PC-9 (cell line): Measurements from ENCODE around the gene WDR38. TPM values are rescaled to one million over a fixed set of nuclear protein-coding genes. Genes with fewer than 3 reads are reported as not detected.
A peak's percentile ranks its signal among the peaks of the same experiment; 100 is the strongest.

Source experiments
- BruUV-seq: library from RNA; stranded (reverse); fragments of 400-500 nt; replicated peaks from 2 replicates; lab custom pipeline; 2021; lab: Mats Ljungman, UMichigan
- CTCF ChIA-PET: fragments of 300-600 bp; sonication (Branson Sonifier 250); formaldehyde crosslinking; loops from one replicate; lab custom pipeline; 2022; ENCODE audit warnings: antibody characterized with exemption; lab: Charles Lee
- POLR2A ChIA-PET: fragments of 300-600 bp; sonication (Branson Sonifier 250); formaldehyde crosslinking; loops from one replicate; lab custom pipeline; 2022; ENCODE audit warnings: antibody characterized with exemption; ENCODE audit not compliant: unreplicated experiment; lab: Charles Lee
- DNase-seq, 2 experiments: peaks; one replicate each; pipeline versions ENCODE4 v3.0.0 to v3.0.0-alpha.2; 2015 to 2022; ENCODE audit warnings: mixed read lengths in 1 of 2
- H2AFZ ChIP-seq: fragments of 200-600 bp; sonication (generic); 2 replicates; pipeline ENCODE4 v1.8.1; 2017; ENCODE audit warnings: antibody characterized with exemption
- H3F3A ChIP-seq: fragments of 200-600 bp; sonication (generic); 2 replicates; pipeline ENCODE4 v1.8.1; 2017; ENCODE audit warnings: antibody characterized with exemption, mild to moderate bottlenecking, low read depth; ENCODE audit not compliant: insufficient read depth
- H3K27ac ChIP-seq: fragments of 200-600 bp; sonication (generic); 2 replicates; pipeline ENCODE4 v1.6.1; 2016; ENCODE audit warnings: mixed run types
- H3K27me3 ChIP-seq: fragments of 200-600 bp; sonication (generic); 2 replicates; pipeline ENCODE4 v1.6.1; 2016; ENCODE audit warnings: low read depth, mixed run types; ENCODE audit not compliant: insufficient read depth
- H3K36me3 ChIP-seq: fragments of 200-600 bp; sonication (generic); 2 replicates; pipeline ENCODE4 v1.6.1; 2016; ENCODE audit warnings: low read depth, mixed run types
- H3K4me1 ChIP-seq: fragments of 200-600 bp; sonication (generic); replicated peaks from 2 replicates; pipeline ENCODE4 v1.6.1; 2016; ENCODE audit warnings: mixed run types; ENCODE audit not compliant: insufficient read depth
- H3K4me2 ChIP-seq: fragments of 200-600 bp; sonication (generic); 2 replicates; pipeline ENCODE4 v1.6.1; 2017; ENCODE audit warnings: mixed run types
- H3K4me3 ChIP-seq: fragments of 200-600 bp; sonication (generic); 2 replicates; pipeline ENCODE4 v1.6.1; 2016; ENCODE audit warnings: mixed run types
- H3K79me2 ChIP-seq: fragments of 200-600 bp; sonication (generic); 2 replicates; pipeline ENCODE4 v1.6.1; 2017; ENCODE audit warnings: low read depth, mixed run types
- H3K9me2 ChIP-seq: fragments of 200-600 bp; sonication (generic); 2 replicates; pipeline ENCODE4 v1.8.1; 2017; ENCODE audit warnings: mild to moderate bottlenecking; ENCODE audit not compliant: insufficient read depth
- H3K9me3 ChIP-seq: fragments of 200-600 bp; sonication (generic); 2 replicates; pipeline ENCODE4 v1.8.1; 2016; ENCODE audit warnings: low read depth; ENCODE audit not compliant: insufficient read depth
- H4K20me1 ChIP-seq: fragments of 200-600 bp; sonication (generic); 2 replicates; pipeline ENCODE4 v1.8.1; 2017; ENCODE audit not compliant: insufficient read depth
- CTCF ChIP-seq: fragments of 200-600 bp; sonication (generic); conservative IDR thresholded peaks from 2 replicates; pipeline ENCODE4 v1.6.1; 2017; ENCODE audit warnings: mixed run types, antibody characterized with exemption, mild to moderate bottlenecking, moderate library complexity
- EZH2 ChIP-seq: fragments of 200-600 bp; sonication (generic); IDR thresholded peaks from 2 replicates; pipeline ENCODE4 v1.8.0; 2017; ENCODE audit warnings: antibody characterized with exemption, low read depth
- intact Hi-C: fragments of 100-400 bp; cut with micrococcal nuclease; formaldehyde crosslinking; loops from one replicate; pipeline ENCODE4 v1.10.0; 2022; ENCODE audit not compliant: unreplicated experiment
- total RNA-seq: library from RNA; stranded (reverse); gene quantifications from 2 replicates; pipeline ENCODE4 v1.2.3, GENCODE V29; 2021

Gene WDR38
- total RNA-seq, 1 experiment from 2014 or later: not detected

- ChIA-PET POLR2A (no interaction called here), CTCF (no interaction called here)
- H3K4me3 ChIP-seq: no peak overlapping the region
- no peaks in the 10 kb centered on the region for H3K9me3 ChIP-seq
- H3K36me3 ChIP-seq: no peaks in the 10 kb centered on the region
- no peaks in the 10 kb centered on the region for H3K27me3 ChIP-seq
- H3K4me1 ChIP-seq: peaks cover 37% of the 10 kb centered on the region
- no peaks in the 10 kb centered on the region for H3K9me2 ChIP-seq
- peaks cover 23% of the 10 kb centered on the region for H3F3A ChIP-seq
- H3K79me2 ChIP-seq: no peaks in the 10 kb centered on the region
- intact Hi-C loops: no loop called here
- DNase-seq: no peak
- no peaks in the 10 kb centered on the region for H4K20me1 ChIP-seq
- no peak overlapping the region for H3K27ac ChIP-seq
- TF ChIP-seq EZH2: no peak
- no peak for TF ChIP-seq CTCF
- no peak overlapping the region for H2AFZ ChIP-seq
- no TSS peak for BruUV-seq
- no peak overlapping the region for H3K4me2 ChIP-seq
These were observed 44.9 kb upstream of the WDR38 start for GRCh38 chr9:124808246-124808956.

GRCh38 chr9:124809211-124809610 lies 44.0 kb upstream of the WDR38 start:
- no peaks in the 10 kb centered on the region for H4K20me1 ChIP-seq
- no peak overlapping the region for H3K4me3 ChIP-seq
- H3F3A ChIP-seq: peaks cover 29% of the 10 kb centered on the region
- CTCF ChIA-PET: no interaction called here
- no peaks in the 10 kb centered on the region for H3K9me2 ChIP-seq
- no TSS peak for BruUV-seq
- H3K27me3 ChIP-seq: no peaks in the 10 kb centered on the region
- H3K79me2 ChIP-seq: no peaks in the 10 kb centered on the region
- TF ChIP-seq EZH2 (no peak), CTCF (no peak)
- no peak overlapping the region for H3K27ac ChIP-seq
- DNase-seq: no peak
- intact Hi-C loops: no loop called here
- peaks cover 45% of the 10 kb centered on the region for H3K4me1 ChIP-seq
- H2AFZ ChIP-seq: no peak overlapping the region
- H3K4me2 ChIP-seq: no peak overlapping the region
- H3K36me3 ChIP-seq: no peaks in the 10 kb centered on the region
- POLR2A ChIA-PET: no interaction called here
- no peaks in the 10 kb centered on the region for H3K9me3 ChIP-seq

GRCh38 chr9:124809741-124810500 lies 43.3 kb upstream of the WDR38 start:
- Histone ChIP-seq H3K4me3 (no peak overlapping the region), H3K4me2 (peak overlapping the region; percentile 97), H4K20me1 (no peaks in the 10 kb centered on the region), H3K36me3 (no peaks in the 10 kb centered on the region), H2AFZ (no peak overlapping the region), H3F3A (peaks cover 29% of the 10 kb centered on the region), H3K79me2 (no peaks in the 10 kb centered on the region), H3K9me2 (no peaks in the 10 kb centered on the region), H3K9me3 (no peaks in the 10 kb centered on the region), H3K27me3 (no peaks in the 10 kb centered on the region), H3K27ac (peak overlapping the region; percentile 94), H3K4me1 (peaks cover 45% of the 10 kb centered on the region)
- POLR2A ChIA-PET: no interaction called here
- intact Hi-C loops: loop anchor here (1.0 kb wide), 1 partner anchor 8 kb away; no protein-coding TSS in a partner anchor
- TF ChIP-seq CTCF (no peak), EZH2 (no peak)
- no TSS peak for BruUV-seq
- CTCF ChIA-PET: interaction anchor here (0.7 to 1.6 kb wide), 3 partner anchors 31 to 43 kb away, joined by 3 to 9 read pairs (median 3); no protein-coding TSS in a partner anchor
- no peak for DNase-seq
